Lung (tissue), 12 donors: ENCODE data around the gene PNPO. TPM values are rescaled to one million over a fixed set of nuclear protein-coding genes. Genes with fewer than 3 reads are reported as not detected.
A peak's percentile ranks its signal among the peaks of the same experiment; 100 is the strongest.

Experiments
- ATAC-seq: fragments of 200-7000 bp; cut with Tn5 transposase; one replicate; pipeline ENCODE4 v1.9.1; 2020; ENCODE audit warnings: moderate number of reproducible peaks; ENCODE audit not compliant: insufficient read depth, low FRiP score
- DNase-seq, 3 donors: peaks; one replicate each; pipeline ENCODE4 v3.0.0-alpha.2; 2013 to 2017
- H3K27ac ChIP-seq, 2 donors: one replicate each; pipeline ENCODE4 v1.5.1; 2013; ENCODE audit warnings: mild to moderate bottlenecking in 2 of 2, moderate library complexity in 2 of 2, control low read depth in 1 of 2, inconsistent platforms in 1 of 2, low read depth in 1 of 2, low read length in 1 of 2
- H3K27me3 ChIP-seq, 3 donors: one replicate each; pipeline ENCODE4 v1.5.1; 2013; ENCODE audit warnings: low read length in 2 of 3; ENCODE audit not compliant: control insufficient read depth in 3 of 3, insufficient read depth in 3 of 3
- H3K36me3 ChIP-seq, 4 donors: one replicate each; pipeline ENCODE4 v1.5.1; 2013; ENCODE audit warnings: low read length in 4 of 4, mild to moderate bottlenecking in 1 of 4, moderate library complexity in 1 of 4; ENCODE audit not compliant: control insufficient read depth in 4 of 4, insufficient read depth in 4 of 4
- H3K4me1 ChIP-seq, 5 donors: one replicate each; pipeline ENCODE4 v1.5.1; 2013; ENCODE audit warnings: low read length in 5 of 5, mild to moderate bottlenecking in 2 of 5, moderate library complexity in 1 of 5; ENCODE audit not compliant: control insufficient read depth in 5 of 5, insufficient read depth in 5 of 5
- H3K4me3 ChIP-seq: one replicate; pipeline ENCODE4 v1.5.1; 2013; ENCODE audit warnings: mild to moderate bottlenecking, control low read depth, moderate library complexity
- H3K9ac ChIP-seq, 2 donors: one replicate each; pipeline ENCODE4 v1.5.1; 2013; ENCODE audit warnings: low read length in 2 of 2, control low read depth in 1 of 2; ENCODE audit not compliant: insufficient read depth in 1 of 2
- H3K9me3 ChIP-seq, 4 donors: one replicate each; pipeline ENCODE4 v1.5.1; 2013; ENCODE audit warnings: low read length in 3 of 4, mild to moderate bottlenecking in 1 of 4, moderate library complexity in 1 of 4; ENCODE audit not compliant: control insufficient read depth in 4 of 4, insufficient read depth in 3 of 4
- CTCF ChIP-seq: IDR thresholded peaks from 2 replicates; pipeline ENCODE4 v1.5.1; 2012; ENCODE audit warnings: mild to moderate bottlenecking; ENCODE audit errors: control extremely low read depth, extremely low read depth
- WGBS, 2 donors: extraction: QIAGEN DNeasy Blood & Tissue Kit; methylation state at CpG; one replicate each; pipeline ENCODE4 v1.1.7; 2013; 5-methylcytosine and 5-hydroxymethylcytosine counted together
- polyA plus RNA-seq, 2 donors: library from polyadenylated mRNA; stranded (reverse); fragments of 200-250 nt; gene quantifications; one replicate each; pipeline ENCODE4 v1.2.1, GENCODE V29; 2013
- total RNA-seq, 2 donors: library from RNA; depleted of rRNA in 1 of 2; stranded (reverse); fragments of >200 nt in 1 of 2; gene quantifications; one replicate each; pipeline ENCODE4 v1.2.1, GENCODE V29; 2014 to 2021
- donor health status: control.
- donor health status: control.
- donor health status: Bipolar disorder and iron deficiency.
- donor health status: healthy.
- donor health status: DM: yes; HTN: yes; CAD: no.

The PNPO gene
- total and polyA plus RNA-seq, 4 donors = 9.3 to 43.9 (median 11.2) TPM

GRCh38 chr17:47973541-47973940, 32.2 kb downstream of the PNPO start:
- Histone ChIP-seq H3K4me1 (peaks cover 0 to 18% (median 3%) of the 10 kb centered on the region in 5 donors), H3K27ac (no peak overlapping the region), H3K36me3 (peaks cover 15 to 38% (median 23%) of the 10 kb centered on the region in 4 donors), H3K9ac (no peak overlapping the region), H3K4me3 (no peak overlapping the region), H3K9me3 (no peaks in the 10 kb centered on the region), H3K27me3 (no peaks in the 10 kb centered on the region)
- 94% methylated on average over 8 of the region's 8 CpGs for WGBS, 2 donors
- DNase-seq (no peak), ATAC-seq (no peak)
- no peak for TF ChIP-seq CTCF

GRCh38 chr17:47975189-47975822, 33.9 kb downstream of the PNPO start:
- DNase-seq (no peak), ATAC-seq (no peak)
- Histone ChIP-seq H3K9me3 (no peaks in the 10 kb centered on the region), H3K4me3 (no peak overlapping the region), H3K36me3 (peaks cover 25 to 50% (median 31%) of the 10 kb centered on the region in 4 donors), H3K27ac (no peak overlapping the region), H3K9ac (no peak overlapping the region), H3K27me3 (no peaks in the 10 kb centered on the region), H3K4me1 (peaks cover 0 to 16% (median 2%) of the 10 kb centered on the region in 5 donors)
- TF ChIP-seq CTCF = no peak
- 88% methylated on average over 15 of the region's 15 CpGs for WGBS, 2 donors

GRCh38 chr17:47975823-47976205, 34.4 kb downstream of the PNPO start:
- no peak for ATAC-seq
- H3K4me3 ChIP-seq = no peak overlapping the region
- H3K27ac ChIP-seq = no peak overlapping the region
- peaks cover 25 to 55% (median 36%) of the 10 kb centered on the region in 4 donors for H3K36me3 ChIP-seq
- no peaks in the 10 kb centered on the region for H3K27me3 ChIP-seq
- H3K9ac ChIP-seq = no peak overlapping the region
- H3K4me1 ChIP-seq = peaks cover 0 to 13% (median 2%) of the 10 kb centered on the region in 5 donors
- H3K9me3 ChIP-seq = no peaks in the 10 kb centered on the region
- no peak for DNase-seq
- whole genome bisulfite sequencing, 2 donors = 92 to 97% methylated on average over 10 of the region's 10 CpGs
- TF ChIP-seq CTCF = no peak

DNA sequence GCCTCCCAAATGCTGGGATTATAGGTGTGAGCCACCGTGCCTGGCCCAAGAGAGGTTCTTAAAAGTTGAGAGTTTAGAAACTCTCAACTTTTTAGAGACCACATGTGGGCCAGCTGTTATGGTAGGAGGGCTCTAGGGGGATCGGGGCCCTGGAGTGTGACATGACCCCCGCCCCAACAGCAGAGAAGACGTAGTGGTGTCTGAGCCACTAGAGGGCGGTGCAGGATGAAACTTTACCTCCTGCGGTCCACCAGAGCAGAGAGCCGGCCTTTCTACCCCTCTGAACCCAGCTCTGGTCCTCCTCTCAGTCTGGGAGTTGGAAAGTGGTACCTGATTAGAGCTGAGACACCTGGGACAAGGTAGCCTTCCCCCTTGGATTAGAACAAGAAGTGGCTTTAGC, 37.0 kb downstream of the PNPO start:
- Histone ChIP-seq H3K4me3 (no peak overlapping the region), H3K27ac (no peak overlapping the region), H3K9ac (no peak overlapping the region), H3K36me3 (peaks cover 25 to 72% (median 46%) of the 10 kb centered on the region in 4 donors), H3K27me3 (no peaks in the 10 kb centered on the region), H3K4me1 (no peaks in the 10 kb centered on the region), H3K9me3 (no peaks in the 10 kb centered on the region)
- peak; percentile 63 to 72 (median 67) for DNase-seq
- 31 to 40% methylated on average over 7 of the region's 7 CpGs for WGBS, 2 donors
- no peak for TF ChIP-seq CTCF
- ATAC-seq = no peak
